Measurements from ENCODE around the gene TMEM143. TPM values are rescaled to one million over a fixed set of nuclear protein-coding genes. Genes with fewer than 3 reads are reported as not detected.

The TMEM143 gene
- 10 to 100 TPM in 1 of 3 donors, 1 to 10 TPM in 2; 3.8 to 12.8 (median 7.4) TPM for polyA plus RNA-seq

DNA sequence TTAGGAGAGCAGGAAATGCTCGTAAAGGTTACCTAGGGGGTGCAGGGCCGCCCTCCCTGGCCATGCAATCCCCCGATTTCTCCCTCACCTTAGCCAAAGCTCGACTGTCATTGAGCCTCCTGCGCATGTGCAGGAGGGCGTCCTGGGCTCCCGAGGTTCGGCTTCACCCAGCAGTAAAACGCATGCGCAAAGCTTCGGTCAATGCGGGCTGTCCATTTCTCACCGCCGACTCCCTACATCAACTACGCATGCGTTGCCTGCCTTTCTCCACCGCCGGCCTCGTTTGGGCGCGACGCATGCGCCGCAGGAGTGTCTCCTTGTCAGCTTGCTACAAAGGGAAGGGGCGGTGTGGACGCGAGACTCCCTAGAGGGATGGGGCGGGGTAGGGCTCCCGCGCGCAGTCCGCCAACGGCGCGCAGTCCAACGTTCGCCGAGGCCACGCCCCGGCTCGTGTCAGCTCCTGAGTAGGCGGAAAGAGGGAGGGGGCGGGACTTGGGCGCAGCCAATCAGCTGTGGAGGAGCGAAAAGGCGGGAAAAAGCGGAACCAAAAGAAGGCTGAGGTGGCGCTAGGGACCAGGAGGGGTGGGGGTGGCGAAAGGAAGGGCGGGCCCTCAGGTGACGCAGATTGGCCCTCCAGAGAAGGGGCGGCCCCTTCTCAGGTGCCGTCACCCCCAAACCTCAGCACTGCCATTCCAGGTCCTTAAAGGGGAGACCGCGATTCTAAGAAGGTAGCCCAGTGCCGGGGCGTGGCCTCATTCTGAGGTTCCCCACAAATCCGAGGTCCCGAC lies at the start of gene TMEM143, which contains the start of gene SYNGR4:
TSS of gene TMEM143 (minus strand) at position 131 of the 788 bp plus-strand sequence. CDS start at position 111, 20 bp downstream.
TSS of gene SYNGR4 (plus strand) at position 558 of the 788 bp plus-strand sequence. CDS start 1,476 bp downstream, outside the sequence.
- 0 to 1% (median 1%) methylated on average over 58 to 59 of the region's 59 CpGs for WGBS, 3 donors
- H3K27ac ChIP-seq (ENCODE audit: low read depth, low read length): peak within 1 kb of the TSS; percentile 9

DNA sequence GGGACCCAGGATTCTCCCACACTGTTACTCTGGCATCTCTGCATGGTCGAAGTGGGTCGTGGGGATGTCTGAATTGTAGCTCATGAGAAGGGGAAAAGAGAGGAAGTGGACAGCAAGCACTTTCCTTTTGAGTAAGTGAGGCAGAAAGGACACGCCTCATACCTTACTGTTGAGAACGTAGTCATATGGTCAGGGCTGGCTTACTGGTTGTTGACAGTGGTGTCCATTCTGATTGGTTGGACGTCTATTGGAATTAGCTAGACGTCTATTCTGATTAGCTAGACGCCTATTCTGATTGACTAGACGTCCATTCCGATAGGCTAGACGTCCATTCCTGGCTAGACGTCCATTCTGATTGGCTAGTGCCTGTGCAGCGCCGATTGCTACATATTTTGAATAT lies 42.1 kb upstream of the TMEM143 start:
- WGBS, 3 donors: 64 to 84% (median 83%) methylated on average over 13 of the region's 13 CpGs
- H3K27ac ChIP-seq (ENCODE audit: low read depth, low read length): no peak overlapping the region

DNA sequence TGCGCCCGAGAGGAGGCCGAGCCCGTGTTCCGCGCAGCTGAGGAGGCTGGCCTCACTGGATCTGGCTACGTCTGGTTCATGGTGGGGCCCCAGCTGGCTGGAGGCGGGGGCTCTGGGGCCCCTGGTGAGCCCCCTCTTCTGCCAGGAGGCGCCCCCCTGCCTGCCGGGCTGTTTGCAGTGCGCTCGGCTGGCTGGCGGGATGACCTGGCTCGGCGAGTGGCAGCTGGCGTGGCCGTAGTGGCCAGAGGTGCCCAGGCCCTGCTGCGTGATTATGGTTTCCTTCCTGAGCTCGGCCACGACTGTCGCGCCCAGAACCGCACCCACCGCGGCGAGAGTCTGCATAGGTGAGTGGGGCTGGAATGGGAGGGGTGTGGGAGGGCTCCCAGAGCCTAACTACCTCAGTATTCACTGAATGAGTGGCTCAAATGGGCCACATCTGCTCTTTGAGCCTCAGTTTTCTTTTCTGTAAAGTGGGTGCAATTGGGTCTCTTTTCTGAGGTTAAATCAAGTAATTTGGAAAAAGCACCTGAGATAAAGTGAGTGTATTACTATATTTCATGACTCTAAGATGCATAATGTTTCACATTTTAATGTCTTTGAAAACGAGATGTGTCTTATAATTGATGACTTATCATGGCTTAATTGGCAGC lies 41.4 kb upstream of the TMEM143 start:
- H3K27ac ChIP-seq (ENCODE audit: low read depth, low read length): no peak overlapping the region
- WGBS, 3 donors: 89 to 92% (median 90%) methylated on average over 26 to 27 of the region's 27 CpGs

DNA sequence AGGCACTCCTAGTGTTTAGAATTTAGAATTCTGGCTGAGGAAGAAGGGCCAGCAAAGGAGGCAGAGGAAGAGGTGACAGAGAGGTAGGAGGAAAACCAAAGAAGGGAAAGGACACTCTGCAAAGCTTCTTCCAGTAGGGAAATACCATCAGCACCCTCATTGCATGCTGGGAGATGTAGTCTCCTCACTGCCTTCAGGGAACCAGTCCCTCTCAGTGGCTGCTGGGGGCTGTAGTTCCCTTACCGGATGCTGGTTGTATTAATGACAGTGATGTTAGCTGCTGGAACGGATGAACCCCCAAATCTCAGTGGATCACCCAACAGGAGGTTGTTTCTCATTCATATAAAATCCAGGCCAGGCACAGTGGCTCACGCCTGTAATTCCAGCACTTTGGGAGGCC lies 39.9 kb upstream of the TMEM143 start:
- 33 to 45% (median 33%) methylated on average over 3 of the region's 3 CpGs for WGBS, 3 donors
- H3K27ac ChIP-seq (ENCODE audit: low read depth, low read length): no peak overlapping the region

DNA sequence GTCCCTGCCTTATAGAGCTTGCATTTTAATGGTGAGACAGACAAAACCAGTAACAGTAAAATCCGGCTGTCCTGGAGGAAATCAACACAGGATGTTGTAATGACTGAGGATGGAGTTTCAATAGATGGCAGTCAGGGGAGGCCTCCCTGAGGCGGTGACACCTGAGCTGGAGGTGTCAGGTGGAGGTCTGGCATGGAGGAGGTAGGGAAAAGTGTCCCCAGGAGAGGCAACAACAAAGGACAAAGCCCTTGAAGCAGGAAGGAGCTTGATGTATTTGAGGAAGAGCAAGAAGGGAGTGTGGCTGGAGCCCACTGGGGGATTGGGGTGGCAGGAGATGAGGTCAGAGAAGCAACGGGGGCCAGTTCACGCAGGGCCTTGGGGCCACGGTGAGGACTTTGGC lies 37.5 kb upstream of the TMEM143 start:
- WGBS, 3 donors: 56 to 76% (median 71%) methylated on average over 5 of the region's 5 CpGs
- H3K27ac ChIP-seq (ENCODE audit: low read depth, low read length): no peak overlapping the region

DNA sequence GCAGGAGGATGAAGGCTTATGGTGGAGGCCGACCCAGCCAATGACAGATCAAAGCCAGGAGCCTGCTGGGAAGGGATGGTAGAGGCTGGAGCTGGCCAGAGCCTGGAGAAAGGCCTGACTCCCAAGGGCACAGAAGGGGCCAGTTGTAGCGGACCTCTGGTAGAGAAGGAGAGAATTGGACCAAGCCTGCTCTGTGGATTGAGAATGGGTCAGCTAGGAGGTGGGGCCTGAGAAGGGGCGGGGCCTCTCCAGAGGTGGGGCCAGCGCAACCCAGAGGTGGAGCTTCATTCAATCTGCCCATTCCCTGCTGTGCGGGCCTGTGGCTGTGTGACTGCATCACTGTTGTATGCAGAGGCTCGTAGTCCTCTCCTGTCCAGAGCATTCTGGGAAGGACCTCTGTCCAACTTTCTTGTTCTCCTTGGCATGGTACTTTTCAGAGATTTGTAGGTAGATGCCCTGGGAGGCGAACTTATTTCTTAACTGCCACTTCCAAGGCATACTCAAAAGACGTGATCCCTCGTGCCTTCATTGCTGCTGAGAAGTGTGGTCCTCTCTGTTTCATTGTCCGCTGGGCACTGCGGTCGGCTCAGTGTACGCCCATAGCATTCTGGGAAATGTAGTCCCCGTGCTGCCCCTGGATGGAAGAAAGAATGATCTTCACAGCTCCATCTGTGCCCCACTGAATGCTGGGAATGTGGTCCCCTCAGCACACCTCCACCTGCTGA lies 36.4 kb upstream of the TMEM143 start:
- no peak overlapping the region for H3K27ac ChIP-seq (ENCODE audit: low read depth, low read length)
- 31 to 46% (median 42%) methylated on average over 14 of the region's 14 CpGs for WGBS, 3 donors

DNA sequence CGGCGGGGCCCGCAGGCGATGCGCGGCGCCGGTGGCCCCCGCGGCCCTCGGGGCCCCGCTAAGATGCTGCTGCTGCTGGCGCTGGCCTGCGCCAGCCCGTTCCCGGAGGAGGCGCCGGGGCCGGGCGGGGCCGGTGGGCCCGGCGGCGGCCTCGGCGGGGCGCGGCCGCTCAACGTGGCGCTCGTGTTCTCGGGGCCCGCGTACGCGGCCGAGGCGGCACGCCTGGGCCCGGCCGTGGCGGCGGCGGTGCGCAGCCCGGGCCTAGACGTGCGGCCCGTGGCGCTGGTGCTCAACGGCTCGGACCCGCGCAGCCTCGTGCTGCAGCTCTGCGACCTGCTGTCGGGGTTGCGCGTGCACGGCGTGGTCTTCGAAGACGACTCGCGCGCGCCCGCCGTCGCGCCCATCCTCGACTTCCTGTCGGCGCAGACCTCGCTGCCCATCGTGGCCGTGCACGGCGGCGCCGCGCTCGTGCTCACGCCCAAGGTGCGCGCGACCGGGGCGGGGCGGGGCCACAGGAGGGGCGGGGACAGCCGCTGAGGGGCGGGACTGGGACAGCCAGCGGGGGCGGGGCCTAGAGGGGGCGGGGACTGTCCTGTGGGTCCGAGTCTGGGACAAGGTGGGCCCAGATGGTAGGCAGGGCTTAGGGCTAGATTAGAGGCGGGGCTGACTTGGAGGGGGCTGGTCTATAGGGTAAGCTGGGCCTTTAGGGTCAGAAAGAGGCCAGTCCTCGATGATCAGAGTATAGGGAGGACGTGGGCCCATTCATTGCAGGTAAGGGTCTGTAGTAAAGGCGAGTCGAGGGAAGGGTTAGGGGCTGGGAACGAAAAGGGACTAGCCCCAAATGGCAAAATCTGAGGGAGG lies 34.9 kb upstream of the TMEM143 start:
- 7 to 8% (median 7%) methylated on average over 72 to 104 of the region's 104 CpGs for WGBS, 3 donors
- no peak overlapping the region for H3K27ac ChIP-seq (ENCODE audit: low read depth, low read length)

DNA sequence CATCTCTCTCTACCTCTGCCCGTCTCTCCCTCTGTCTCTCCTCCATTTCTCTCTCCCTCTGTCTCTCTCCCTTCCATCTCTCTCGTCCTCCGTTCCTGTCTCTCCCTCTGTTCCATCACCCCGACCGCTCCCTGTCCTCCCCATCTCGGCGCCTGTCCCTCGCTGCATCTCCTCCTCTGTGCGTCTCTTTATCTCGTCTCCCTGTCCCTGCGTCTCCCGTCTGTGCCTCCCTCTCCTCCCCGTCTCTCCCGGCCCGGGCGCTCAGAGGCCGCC lies 34.3 kb upstream of the TMEM143 start:
- 1 to 5% (median 2%) methylated on average over 17 of the region's 17 CpGs for WGBS, 3 donors
- H3K27ac ChIP-seq (ENCODE audit: low read depth, low read length): no peak overlapping the region

DNA sequence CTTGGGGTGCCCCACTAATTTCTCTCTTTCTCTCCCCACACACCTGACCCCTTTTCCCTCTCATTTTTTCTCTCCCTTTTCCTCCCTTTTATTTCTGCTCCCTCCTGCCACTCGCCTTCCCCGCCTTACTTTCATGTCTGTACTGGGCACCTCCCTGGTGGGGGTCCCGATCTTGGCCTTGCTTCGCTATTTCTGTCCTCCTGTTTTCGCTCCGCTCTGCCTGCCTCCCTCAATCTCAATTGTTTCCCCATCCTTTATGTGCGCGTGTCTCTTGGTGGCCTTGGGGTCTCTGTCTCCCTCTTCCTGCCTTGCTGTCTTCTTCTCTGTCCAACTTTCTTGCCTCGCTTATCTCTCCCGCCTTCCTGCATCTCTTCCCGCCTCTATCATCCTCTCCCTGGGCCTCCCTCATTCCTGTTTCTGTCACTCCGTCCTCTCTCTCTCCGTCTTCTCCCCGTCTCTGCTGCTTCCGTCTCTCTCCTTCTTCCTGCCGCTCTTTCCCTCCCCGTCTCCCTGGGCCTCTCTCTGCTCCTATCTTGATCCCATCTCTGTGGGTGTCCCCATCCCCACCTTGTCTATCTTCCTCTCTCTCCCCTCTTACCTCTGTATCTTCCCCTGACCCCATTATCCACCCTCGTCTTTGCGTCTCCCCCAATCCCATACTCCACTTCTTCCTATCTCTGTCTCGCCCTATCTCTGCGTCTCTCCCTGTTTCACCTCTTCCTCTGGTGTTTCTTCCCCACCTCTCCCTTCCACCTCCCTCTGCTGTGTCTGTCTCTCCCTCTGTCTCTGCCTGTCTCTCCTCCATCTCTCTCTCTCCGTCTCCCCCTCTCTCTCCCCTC lies 33.7 kb upstream of the TMEM143 start:
- WGBS, 3 donors: 39 to 45% (median 41%) methylated on average over 22 of the region's 22 CpGs
- H3K27ac ChIP-seq (ENCODE audit: low read depth, low read length): no peak overlapping the region

DNA sequence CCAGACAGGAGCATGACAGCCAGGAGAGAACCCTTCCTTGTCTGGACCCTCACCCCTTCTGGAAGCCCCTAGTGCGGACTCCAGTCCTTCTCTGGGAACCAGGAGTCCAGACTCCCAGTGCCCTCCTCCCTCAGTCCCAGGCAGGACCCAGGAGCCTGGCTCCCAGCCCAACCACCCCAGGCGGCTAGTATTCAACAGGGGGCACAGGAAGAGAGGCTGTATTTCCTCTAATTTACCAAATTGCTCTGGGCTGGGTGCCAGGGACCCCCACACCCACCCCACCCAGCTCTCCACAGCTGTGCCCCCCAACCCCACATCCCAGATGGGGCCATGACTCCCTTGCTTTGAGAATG lies 33.1 kb upstream of the TMEM143 start:
- WGBS, 3 donors: 45 to 61% (median 48%) methylated on average over 2 of the region's 2 CpGs
- H3K27ac ChIP-seq (ENCODE audit: low read depth, low read length): no peak overlapping the region

DNA sequence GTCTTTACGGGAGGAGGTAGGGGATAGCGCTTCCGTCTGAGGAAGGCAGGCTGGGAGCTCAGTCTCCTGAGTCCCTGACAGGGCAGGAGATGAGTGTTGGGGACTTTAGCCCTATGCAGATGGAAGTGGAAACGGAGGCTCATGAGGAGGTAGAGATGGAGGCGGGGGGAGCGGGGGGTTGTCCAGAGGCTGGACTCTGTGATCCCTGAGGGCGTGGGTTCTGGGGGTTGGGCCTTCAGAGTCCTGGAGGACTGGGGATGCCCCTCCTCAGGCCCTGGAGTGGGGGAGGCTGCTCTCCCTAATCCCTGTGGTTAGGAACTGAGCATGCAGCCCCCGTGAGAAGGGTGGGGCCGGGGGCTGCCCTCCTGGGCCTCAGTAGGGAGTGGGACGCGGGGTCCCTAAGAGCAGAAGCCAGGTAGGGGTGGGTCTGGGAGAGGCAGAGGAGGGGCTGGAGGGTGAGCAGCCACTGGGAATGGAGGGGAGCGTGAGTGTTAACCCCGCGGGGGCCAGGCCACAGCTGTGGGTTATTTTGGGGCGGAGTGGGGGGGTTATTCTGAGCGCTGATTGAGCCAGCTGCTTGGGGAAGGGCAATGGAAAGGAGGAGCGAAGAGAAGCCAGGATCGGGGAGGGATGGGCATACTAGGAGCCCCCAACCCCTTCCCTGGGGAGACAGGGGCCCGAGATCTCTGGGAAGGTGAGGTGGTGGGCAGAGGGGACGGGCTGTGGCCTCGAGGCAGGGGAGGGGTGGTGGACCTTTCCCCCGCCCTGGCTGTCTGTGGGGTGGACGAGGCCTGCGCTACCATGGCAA lies 32.5 kb upstream of the TMEM143 start:
- 46 to 54% (median 52%) methylated on average over 20 to 24 of the region's 24 CpGs for whole genome bisulfite sequencing, 3 donors
- no peak overlapping the region for H3K27ac ChIP-seq (ENCODE audit: low read depth, low read length)

DNA sequence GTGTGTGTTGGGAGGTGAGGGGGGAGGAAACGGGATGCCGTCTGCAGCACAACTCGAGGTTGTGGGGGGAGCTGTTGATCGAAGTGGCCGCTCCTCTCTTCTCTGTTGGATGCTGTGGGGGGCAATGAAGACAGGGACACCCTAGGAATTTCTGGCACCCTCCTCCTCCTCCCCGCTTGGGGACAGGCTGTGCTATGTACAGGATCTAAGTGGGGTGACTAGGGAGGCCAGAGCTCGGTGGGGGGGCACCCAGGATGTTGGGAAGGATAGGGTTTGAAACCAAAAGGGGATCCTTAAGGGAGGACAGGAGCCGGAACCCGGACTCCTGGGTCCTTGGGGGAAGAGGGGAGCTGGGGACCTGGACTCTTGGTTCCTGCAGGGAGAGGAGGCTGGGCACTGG lies 31.8 kb upstream of the TMEM143 start:
- 21 to 31% (median 30%) methylated on average over 9 of the region's 9 CpGs for WGBS, 3 donors

DNA sequence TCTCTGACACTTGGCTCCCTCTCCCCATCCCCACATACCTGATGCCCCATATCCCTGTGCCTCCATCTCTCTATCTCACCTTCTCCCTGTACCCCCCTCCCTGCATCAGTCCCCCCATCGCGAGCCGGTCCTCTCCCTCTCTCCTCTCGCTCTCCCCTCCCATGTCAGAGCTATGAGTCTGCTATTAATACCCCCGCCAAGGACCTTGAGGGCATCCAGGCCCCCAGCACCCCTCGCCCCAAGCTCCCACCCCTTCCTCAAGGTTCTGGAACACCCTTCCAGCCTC lies 31.4 kb upstream of the TMEM143 start:
- no peak overlapping the region for H3K27ac ChIP-seq (ENCODE audit: low read depth, low read length)
- 12 to 15% (median 13%) methylated on average over 6 of the region's 6 CpGs for whole genome bisulfite sequencing, 3 donors

More for the DNA sequence above, 31.8 kb upstream of the TMEM143 start:
- H3K27ac ChIP-seq (ENCODE audit: low read depth, low read length): no peak overlapping the region

DNA sequence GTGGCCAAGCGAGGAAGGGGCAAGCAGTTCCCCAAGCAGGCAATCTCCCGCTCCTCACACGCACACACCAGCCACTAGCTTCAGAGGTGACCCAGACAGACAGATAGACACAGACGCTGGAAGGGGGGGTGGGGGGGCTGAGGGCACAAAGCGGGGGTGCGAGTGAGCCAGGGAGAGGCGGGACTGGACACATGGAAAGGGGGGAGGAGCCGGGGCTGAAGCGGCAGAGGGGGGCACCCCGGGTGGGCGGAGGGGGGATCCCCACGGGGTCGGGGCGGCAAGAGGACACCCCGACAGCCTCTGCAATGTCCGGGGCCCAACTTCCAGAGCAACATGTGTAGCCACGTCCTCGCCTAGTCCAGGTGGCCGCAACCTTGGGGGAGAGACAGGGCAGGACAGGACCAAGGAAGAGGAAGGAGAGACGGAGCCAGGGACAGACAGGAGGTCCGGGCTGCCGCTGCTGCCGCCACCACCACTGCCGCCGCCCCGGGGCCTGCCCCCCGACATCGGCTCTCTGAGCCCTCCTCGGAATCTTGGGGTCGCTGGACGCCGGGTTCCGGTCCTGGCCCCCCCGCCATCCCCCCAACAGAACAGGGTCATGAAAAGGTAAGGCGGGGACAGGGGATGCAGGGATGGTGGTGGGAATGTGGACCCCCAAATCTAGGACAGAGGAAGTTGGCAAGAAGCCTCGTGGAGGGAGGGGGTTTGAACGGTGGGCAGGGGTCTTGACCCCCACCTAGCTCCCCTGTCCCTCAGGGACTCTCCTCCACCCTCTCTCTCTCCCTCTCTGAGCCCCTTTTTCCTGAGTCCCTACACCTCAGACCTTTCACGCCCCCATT lies 30.8 kb upstream of the TMEM143 start:
- WGBS, 3 donors: 3 to 5% (median 4%) methylated on average over 25 to 38 of the region's 38 CpGs
- H3K27ac ChIP-seq (ENCODE audit: low read depth, low read length): no peak overlapping the region

DNA sequence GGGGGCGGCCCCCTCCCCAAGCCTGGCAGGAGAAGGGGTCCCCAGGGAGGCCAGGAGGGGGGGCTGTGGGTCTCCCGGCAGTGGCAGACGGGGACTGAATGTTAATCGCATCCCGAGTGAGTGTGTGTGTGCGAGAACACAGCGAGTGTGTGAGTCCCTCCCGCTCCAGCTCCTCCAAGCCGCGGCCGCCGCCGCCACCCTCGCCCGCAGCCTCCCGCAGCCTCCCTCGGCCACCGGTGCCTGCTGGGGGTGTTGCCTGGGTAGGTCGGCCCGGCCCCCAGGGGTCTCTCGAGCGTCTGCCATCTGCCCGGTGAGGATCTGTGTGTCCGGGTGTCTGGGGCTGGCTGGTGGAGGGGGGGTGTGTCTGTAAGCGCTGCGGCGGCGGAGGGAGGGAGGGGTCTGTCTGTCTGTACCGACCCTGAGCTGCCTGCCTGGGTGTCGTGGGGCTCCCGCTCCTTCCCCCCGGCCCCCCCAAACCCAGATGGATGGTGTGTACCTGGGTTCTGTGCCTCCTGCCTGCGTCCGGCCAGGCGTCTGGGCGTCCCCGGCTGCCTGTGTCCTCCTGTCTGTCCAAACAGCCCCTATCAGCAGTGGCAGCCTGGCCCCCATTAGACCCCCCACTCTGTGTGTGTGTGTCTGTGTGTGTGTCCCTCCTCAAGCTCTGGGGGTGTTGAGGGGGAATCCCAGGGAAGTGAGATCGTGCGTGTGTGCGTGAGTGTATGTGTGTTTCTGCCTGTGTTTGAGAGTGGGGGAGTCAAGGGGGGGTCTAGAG lies 30.0 kb upstream of the TMEM143 start, which contains the start of gene GRIN2D:
TSS of gene GRIN2D (plus strand) at position 110 of the 772 bp plus-strand sequence. CDS start 4,725 bp downstream, outside the sequence.
- H3K27ac ChIP-seq (ENCODE audit: low read depth, low read length): no peak within 1 kb of the TSS
- WGBS, 3 donors: 1 to 3% (median 2%) methylated on average over 37 to 40 of the region's 40 CpGs
